CD4-positive, alpha-beta T cell (primary cell): ENCODE measurements around the gene SEMA4D. TPM values are rescaled to one million over a fixed set of nuclear protein-coding genes. Genes with fewer than 3 reads are reported as not detected.

Experiments
- ATAC-seq: fragments of 200-7000 bp; cut with Tn5 transposase; one replicate; pipeline ENCODE4 v1.10.0; 2022; ENCODE audit warnings: mild to moderate bottlenecking; ENCODE audit not compliant: poor library complexity
- CTCF ChIA-PET: fragments of 350-600 bp; sonication (Branson Sonifier 250); formaldehyde crosslinking; loops from one replicate; lab custom pipeline; 2021; ENCODE audit warnings: antibody characterized with exemption, inconsistent platforms; lab: Charles Lee
- POLR2A ChIA-PET: fragments of 350-600 bp; sonication (Branson Sonifier 250); formaldehyde crosslinking; loops from one replicate; lab custom pipeline; 2021; ENCODE audit warnings: antibody characterized with exemption, inconsistent platforms; lab: Charles Lee
- DNase-seq, 14 experiments: peaks; one replicate each; pipeline ENCODE4 v3.0.0-alpha.2; 2013 to 2020; ENCODE audit warnings: mixed read lengths in 2 of 14
- H3K27ac ChIP-seq, 2 donors: one replicate each; pipeline versions ENCODE4 v1.5.1 to v1.7.0; 2013; ENCODE audit warnings: low read length in 2 of 2, low read depth in 1 of 2, mild to moderate bottlenecking in 1 of 2
- H3K27me3 ChIP-seq, 2 experiments: 1 replicate in 1 of 2; 2 replicates in 1 of 2; pipeline versions ENCODE4 v1.6.1 to v1.7.0; 2013; ENCODE audit warnings: low read length in 2 of 2, control low read depth in 1 of 2, mild to moderate bottlenecking in 1 of 2, moderate library complexity in 1 of 2; ENCODE audit not compliant: insufficient read depth in 2 of 2, control insufficient read depth in 1 of 2
- H3K36me3 ChIP-seq: one replicate; pipeline ENCODE4 v1.6.1; 2013; ENCODE audit warnings: low read length, control low read depth; ENCODE audit not compliant: insufficient read depth
- H3K4me1 ChIP-seq: one replicate; pipeline ENCODE4 v1.6.1; 2013; ENCODE audit warnings: low read length, control low read depth; ENCODE audit not compliant: insufficient read depth
- H3K4me3 ChIP-seq: one replicate; pipeline ENCODE4 v1.5.1; 2013; ENCODE audit warnings: mild to moderate bottlenecking, low read length, moderate library complexity
- H3K9me3 ChIP-seq, 2 experiments: 1 replicate in 1 of 2; 2 replicates in 1 of 2; pipeline versions ENCODE4 v1.6.1 to v1.7.0; 2013; ENCODE audit warnings: low read length in 2 of 2, mild to moderate bottlenecking in 2 of 2, control low read depth in 1 of 2, moderate library complexity in 1 of 2; ENCODE audit not compliant: control insufficient read depth in 1 of 2, insufficient read depth in 1 of 2
- H3K27ac Mint-ChIP-seq: one replicate; pipeline ENCODE4 v1.8.0; 2020; ENCODE audit warnings: mixed read lengths
- H3K27me3 Mint-ChIP-seq: one replicate; pipeline ENCODE4 v1.8.0; 2021; ENCODE audit warnings: mixed read lengths
- H3K36me3 Mint-ChIP-seq: one replicate; pipeline ENCODE4 v1.8.0; 2021; ENCODE audit warnings: low read depth, mixed read lengths
- H3K4me1 Mint-ChIP-seq: one replicate; pipeline ENCODE4 v1.8.0; 2021; ENCODE audit warnings: low read depth, mixed read lengths
- H3K4me3 Mint-ChIP-seq: one replicate; pipeline ENCODE4 v1.8.0; 2020; ENCODE audit warnings: mild to moderate bottlenecking, mixed read lengths
- H3K9me3 Mint-ChIP-seq: one replicate; pipeline ENCODE4 v1.8.0; 2020; ENCODE audit warnings: mixed read lengths
- intact Hi-C, 2 experiments: fragments of 100-400 bp; cut with DNase I in 1 of 2; cut with micrococcal nuclease in 1 of 2; formaldehyde crosslinking; loops; one replicate each; pipeline versions ENCODE4 v1.15.1 to v1.9.0; 2023 to 2025; cut with DNase I, micrococcal nuclease
- total RNA-seq, 174 experiments: library from RNA in 2 of 174; stranded (reverse) in 2 of 174; gene quantifications; one replicate each; pipeline ENCODE4 v1.2.3 and lab custom pipeline; 2021 to 2026
- TF ChIP-seq, protein P1 (sequence below): fragments of 200-600 bp; IDR thresholded peaks from one replicate; pipeline ENCODE4 v1.8.0; 2022; ENCODE audit warnings: antibody characterized with exemption, mild to moderate bottlenecking

The SEMA4D gene
- total RNA-seq, 2 experiments from 2014 or later = 399 to 430 TPM

GRCh38 chr9:89461265-89461664 is 36.6 kb downstream of the SEMA4D start:
- H3K36me3 ChIP-seq = peaks cover 37% of the 10 kb centered on the region
- H3K27me3 ChIP-seq = no peaks in the 10 kb centered on the region
- no peak overlapping the region for H3K4me3 ChIP-seq
- DNase-seq (peak in 4 of 14 experiments; percentile 28 to 63 (median 56)), ATAC-seq (peak; percentile 14)
- H3K27me3 Mint-ChIP-seq = no peaks in the 10 kb centered on the region
- intact Hi-C loops = loop anchor here (5.0 kb wide), 2 partner anchors 34 to 36 kb away; partner anchors contain the start of gene SEMA4D (in 1 of the 2)
- TF ChIP-seq, protein P1, sequence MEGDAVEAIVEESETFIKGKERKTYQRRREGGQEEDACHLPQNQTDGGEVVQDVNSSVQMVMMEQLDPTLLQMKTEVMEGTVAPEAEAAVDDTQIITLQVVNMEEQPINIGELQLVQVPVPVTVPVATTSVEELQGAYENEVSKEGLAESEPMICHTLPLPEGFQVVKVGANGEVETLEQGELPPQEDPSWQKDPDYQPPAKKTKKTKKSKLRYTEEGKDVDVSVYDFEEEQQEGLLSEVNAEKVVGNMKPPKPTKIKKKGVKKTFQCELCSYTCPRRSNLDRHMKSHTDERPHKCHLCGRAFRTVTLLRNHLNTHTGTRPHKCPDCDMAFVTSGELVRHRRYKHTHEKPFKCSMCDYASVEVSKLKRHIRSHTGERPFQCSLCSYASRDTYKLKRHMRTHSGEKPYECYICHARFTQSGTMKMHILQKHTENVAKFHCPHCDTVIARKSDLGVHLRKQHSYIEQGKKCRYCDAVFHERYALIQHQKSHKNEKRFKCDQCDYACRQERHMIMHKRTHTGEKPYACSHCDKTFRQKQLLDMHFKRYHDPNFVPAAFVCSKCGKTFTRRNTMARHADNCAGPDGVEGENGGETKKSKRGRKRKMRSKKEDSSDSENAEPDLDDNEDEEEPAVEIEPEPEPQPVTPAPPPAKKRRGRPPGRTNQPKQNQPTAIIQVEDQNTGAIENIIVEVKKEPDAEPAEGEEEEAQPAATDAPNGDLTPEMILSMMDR = no peak
- no peaks in the 10 kb centered on the region for H3K9me3 Mint-ChIP-seq
- no peaks in the 10 kb centered on the region for H3K9me3 ChIP-seq
- CTCF ChIA-PET = interaction anchor here (1.4 to 2.4 kb wide), 3 partner anchors 9 to 88 kb away, joined by 6 read pairs; no protein-coding TSS in a partner anchor
- H3K27ac ChIP-seq = peak overlapping the region; percentile 50 to 62
- H3K36me3 Mint-ChIP-seq = peaks cover 77% of the 10 kb centered on the region
- H3K4me1 ChIP-seq = peaks cover 97% of the 10 kb centered on the region
- peaks cover 97% of the 10 kb centered on the region for H3K4me1 Mint-ChIP-seq
- H3K4me3 Mint-ChIP-seq = peak overlapping the region; percentile 71
- POLR2A ChIA-PET = interaction anchor here (1.2 to 5.5 kb wide), 7 partner anchors 9 to 87 kb away, joined by 3 to 20 read pairs (median 7); no protein-coding TSS in a partner anchor
- peak overlapping the region; percentile 96 for H3K27ac Mint-ChIP-seq

DNA sequence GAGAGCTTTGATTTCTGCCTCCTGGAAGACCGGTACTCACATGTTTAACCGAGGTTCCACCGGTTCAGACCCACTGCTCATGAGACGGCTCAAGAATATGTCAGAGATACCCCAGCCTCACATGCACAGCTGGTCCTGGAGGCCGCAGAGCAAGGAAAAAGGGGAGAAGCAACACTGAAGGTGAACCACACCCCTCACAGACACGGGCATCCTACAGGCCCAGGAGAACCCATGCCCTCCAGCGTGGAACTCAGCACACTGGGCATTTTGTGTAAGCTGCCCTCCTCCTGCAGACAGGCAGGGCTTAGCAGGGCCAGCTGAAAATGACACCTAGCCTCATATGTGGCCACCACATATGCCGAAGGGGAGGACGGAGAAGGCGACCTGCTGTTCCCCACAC is 37.4 kb downstream of the SEMA4D start:
- Mint-ChIP-seq H3K9me3 (no peaks in the 10 kb centered on the region), H3K4me1 (peaks cover 97% of the 10 kb centered on the region), H3K4me3 (peak overlapping the region; percentile 71), H3K27me3 (no peaks in the 10 kb centered on the region), H3K27ac (peak overlapping the region; percentile 96), H3K36me3 (peaks cover 79% of the 10 kb centered on the region)
- Histone ChIP-seq H3K27ac (peak overlapping the region; percentile 50 to 62), H3K27me3 (no peaks in the 10 kb centered on the region), H3K4me3 (no peak overlapping the region), H3K9me3 (no peaks in the 10 kb centered on the region), H3K36me3 (peaks cover 31% of the 10 kb centered on the region), H3K4me1 (peaks cover 97% of the 10 kb centered on the region)
- DNase-seq = no peak
- intact Hi-C loops = loop anchor here (5.0 kb wide), 2 partner anchors 33 to 37 kb away; partner anchors contain the start of gene SEMA4D (in 1 of the 2)
- TF ChIP-seq, protein P1 = no peak
- ChIA-PET POLR2A (interaction anchor here (0.7 to 5.5 kb wide), 7 partner anchors 10 to 69 kb away, joined by 3 to 20 read pairs (median 3); no protein-coding TSS in a partner anchor), CTCF (interaction anchor here (1.4 to 2.4 kb wide), 3 partner anchors 9 to 88 kb away, joined by 3 to 6 read pairs (median 6); no protein-coding TSS in a partner anchor)
- ATAC-seq = no peak

DNA sequence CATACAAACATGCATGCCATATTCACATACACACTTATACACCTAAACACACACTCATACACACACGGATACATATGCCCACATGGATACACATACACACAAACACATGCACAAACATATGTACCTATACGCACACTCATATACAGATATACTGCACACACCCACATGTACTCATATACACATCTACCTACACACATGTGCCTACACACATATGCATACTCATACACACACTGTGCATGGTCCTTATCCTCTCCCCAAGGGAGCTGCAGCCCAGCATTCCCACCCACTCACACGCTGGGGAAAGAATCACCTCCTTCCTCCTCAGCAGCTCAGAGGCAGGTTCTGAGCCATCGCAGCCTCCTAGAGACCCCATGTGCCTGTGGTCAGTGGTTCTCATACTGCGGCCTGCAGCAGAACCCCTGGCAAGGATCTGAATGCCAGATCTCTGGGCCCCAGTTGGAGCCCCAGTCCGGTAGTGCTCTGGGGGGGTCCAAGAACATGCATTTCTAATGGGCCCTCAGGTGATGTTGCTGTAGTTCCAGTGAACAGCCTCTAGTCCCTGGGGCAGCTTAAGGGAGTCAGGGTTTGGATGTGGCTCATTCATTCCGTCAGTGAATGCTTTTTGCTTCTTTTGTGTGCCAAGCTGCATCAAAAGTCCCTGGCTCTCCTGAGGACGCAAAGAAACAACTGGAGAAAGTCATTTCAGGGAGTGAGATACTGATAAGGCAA is 39.0 kb downstream of the SEMA4D start:
- CTCF ChIA-PET = interaction anchor here (0.8 to 2.4 kb wide), 5 partner anchors 11 to 90 kb away, joined by 3 to 6 read pairs (median 4); no protein-coding TSS in a partner anchor
- peaks cover 41% of the 10 kb centered on the region for H3K36me3 ChIP-seq
- H3K4me3 Mint-ChIP-seq = peak overlapping the region; percentile 52
- peaks cover 94% of the 10 kb centered on the region for H3K4me1 Mint-ChIP-seq
- peaks cover 97% of the 10 kb centered on the region for H3K4me1 ChIP-seq
- DNase-seq = no peak
- H3K9me3 Mint-ChIP-seq = no peaks in the 10 kb centered on the region
- no peak for ATAC-seq
- peak overlapping the region; percentile 96 for H3K27ac Mint-ChIP-seq
- TF ChIP-seq, protein P1 = no peak
- peak overlapping the region; percentile 29 to 62 for H3K27ac ChIP-seq
- no peaks in the 10 kb centered on the region for H3K27me3 ChIP-seq
- H3K36me3 Mint-ChIP-seq = peaks cover 78% of the 10 kb centered on the region
- no peak overlapping the region for H3K4me3 ChIP-seq
- POLR2A ChIA-PET = interaction anchor here (0.7 to 6.0 kb wide), 5 partner anchors 10 to 31 kb away, joined by 3 to 44 read pairs (median 15); no protein-coding TSS in a partner anchor
- H3K9me3 ChIP-seq = no peaks in the 10 kb centered on the region
- no peaks in the 10 kb centered on the region for H3K27me3 Mint-ChIP-seq
- intact Hi-C loops = no loop called here
